WTC11 (cell line): ENCODE results near the gene NSG1.

Experiments used
- CREB1 ChIP-seq: sonication (generic); formaldehyde crosslinking; IDR thresholded peaks from 2 replicates; pipeline ENCODE4 v1.8.0; 2023; ENCODE audit warnings: mild to moderate bottlenecking, missing genetic modification reagents
- CTCF ChIP-seq: fragments of 200-600 bp; IDR thresholded peaks from 2 replicates; pipeline ENCODE4 v1.8.0; 2022; ENCODE audit warnings: antibody characterized with exemption
- E2F4 ChIP-seq: sonication (generic); formaldehyde crosslinking; IDR thresholded peaks from 2 replicates; pipeline ENCODE4 v1.8.1; 2022; ENCODE audit warnings: low read depth, mild to moderate bottlenecking, moderate library complexity, missing genetic modification reagents, borderline replicate concordance
- IRF1 ChIP-seq: sonication (generic); formaldehyde crosslinking; IDR thresholded peaks from 2 replicates; pipeline ENCODE4 v1.8.0; 2023; ENCODE audit warnings: missing genetic modification reagents
- MAX ChIP-seq: sonication (generic); formaldehyde crosslinking; IDR thresholded peaks from 2 replicates; pipeline ENCODE4 v1.8.0; 2022; ENCODE audit warnings: mild to moderate bottlenecking, missing genetic modification reagents
- NFE2L1 ChIP-seq: sonication (generic); formaldehyde crosslinking; IDR thresholded peaks from 2 replicates; pipeline ENCODE4 v1.8.1; 2023; ENCODE audit warnings: missing genetic modification reagents
- ZNF396 ChIP-seq: fragments of 250-450 bp; sonication (Bioruptor Pico); IDR thresholded peaks from 2 replicates; pipeline ENCODE4 v1.8.0; 2021; ENCODE audit warnings: mild to moderate bottlenecking, moderate library complexity, borderline replicate concordance

- TF ChIP-seq CREB1 (CRISPR knock-in tag) (no peak), CTCF (no peak), E2F4 (no peak), MAX (CRISPR knock-in tag) (no peak), ZNF396 (CRISPR knock-in tag) (no peak), NFE2L1 (CRISPR knock-in tag) (no peak), IRF1 (CRISPR knock-in tag) (no peak)
Measured at GRCh38 chr4:4415107-4415805, 28.4 kb downstream of the NSG1 start.
